HG03439 (cell line): ENCODE results near the gene SCN8A.

Experiments used
- ATAC-seq: cut with Tn5 transposase; IDR thresholded peaks from one replicate; pipeline ENCODE4 v1.9.1; 2021; ENCODE audit warnings: mild to moderate bottlenecking, moderate library complexity; ENCODE audit not compliant: unreplicated experiment

Gene SCN8A

GRCh38 chr12:51666696-51667095 is 75.7 kb downstream of the SCN8A start:
- ATAC-seq: no peak

- ATAC-seq: no peak
Observed at GRCh38 chr12:51667269-51667668, 76.2 kb downstream of the SCN8A start.

- no peak for ATAC-seq
Observed at GRCh38 chr12:51669271-51669670, 78.2 kb downstream of the SCN8A start.

GRCh38 chr12:51669996-51670395 is 79.0 kb downstream of the SCN8A start:
- no peak for ATAC-seq

- no peak for ATAC-seq
Observed at GRCh38 chr12:51672334-51672733, 81.3 kb downstream of the SCN8A start.

GRCh38 chr12:51675071-51675803 is 84.2 kb downstream of the SCN8A start:
- no peak for ATAC-seq

- no peak for ATAC-seq
Observed at GRCh38 chr12:51676875-51677274, 85.8 kb downstream of the SCN8A start.

GRCh38 chr12:51677284-51677968 is 86.4 kb downstream of the SCN8A start:
- ATAC-seq: no peak

- ATAC-seq: no peak
Observed at GRCh38 chr12:51678086-51678724, 87.2 kb downstream of the SCN8A start.

- no peak for ATAC-seq
Observed at GRCh38 chr12:51682981-51683380, 91.9 kb downstream of the SCN8A start.

GRCh38 chr12:51683763-51684357 is 92.8 kb downstream of the SCN8A start:
- ATAC-seq: no peak

GRCh38 chr12:51686727-51687126 is 95.7 kb downstream of the SCN8A start:
- no peak for ATAC-seq

GRCh38 chr12:51687177-51687576 is 96.1 kb downstream of the SCN8A start:
- ATAC-seq: no peak

- no peak for ATAC-seq
Observed at GRCh38 chr12:51687614-51688013, 96.6 kb downstream of the SCN8A start.

- no peak for ATAC-seq
Observed at GRCh38 chr12:51689983-51690382, 99.0 kb downstream of the SCN8A start.

- no peak for ATAC-seq
Observed at GRCh38 chr12:51692016-51692415, 101.0 kb downstream of the SCN8A start.

- no peak for ATAC-seq
Observed at GRCh38 chr12:51693569-51693968, 102.5 kb downstream of the SCN8A start.

GRCh38 chr12:51694146-51694545 is 103.1 kb downstream of the SCN8A start:
- no peak for ATAC-seq

GRCh38 chr12:51695241-51696010 is 104.4 kb downstream of the SCN8A start:
- no peak for ATAC-seq

- ATAC-seq: no peak
Observed at GRCh38 chr12:51699219-51699618, 108.2 kb downstream of the SCN8A start.

- no peak for ATAC-seq
Observed at GRCh38 chr12:51700887-51701286, 109.9 kb downstream of the SCN8A start.
